Measurements from ENCODE around the gene GAS6.

DNA sequence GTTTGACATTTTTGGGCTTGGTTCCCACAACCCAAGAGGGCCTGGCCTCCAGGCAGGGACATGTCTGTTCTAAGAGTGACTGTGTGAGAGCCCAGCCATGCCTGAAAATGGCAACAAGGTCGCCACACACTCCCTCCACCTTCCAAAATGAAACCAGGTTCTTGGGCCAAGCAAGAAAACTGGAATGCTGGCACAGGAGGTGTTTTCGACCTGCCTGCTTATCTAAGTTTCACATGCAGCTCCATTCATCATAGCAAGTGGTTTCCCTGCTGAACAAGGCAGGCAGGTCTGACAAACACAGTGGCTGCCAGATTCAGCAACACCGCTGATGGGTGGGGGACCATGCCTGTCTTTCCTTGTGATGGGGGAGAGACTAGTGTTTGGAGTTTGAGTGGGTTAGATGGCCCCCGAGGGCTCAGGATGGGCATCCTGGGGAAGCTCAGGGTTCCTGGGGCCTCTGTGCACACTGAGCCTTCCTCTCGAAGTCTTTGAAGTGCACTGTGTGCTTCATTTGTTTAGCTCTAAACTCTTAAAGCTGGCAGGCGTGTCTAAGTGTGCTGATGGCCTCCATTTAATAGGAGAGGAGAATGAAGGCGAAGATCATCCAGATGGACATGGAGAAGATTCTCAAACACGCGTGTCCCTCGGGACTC is 17.9 kb upstream of the GAS6 start:
- TF ChIP-seq POLR2A (IDR thresholded peaks at IDR 0.05) = no peak
- TF ChIP-seq, protein P1, sequence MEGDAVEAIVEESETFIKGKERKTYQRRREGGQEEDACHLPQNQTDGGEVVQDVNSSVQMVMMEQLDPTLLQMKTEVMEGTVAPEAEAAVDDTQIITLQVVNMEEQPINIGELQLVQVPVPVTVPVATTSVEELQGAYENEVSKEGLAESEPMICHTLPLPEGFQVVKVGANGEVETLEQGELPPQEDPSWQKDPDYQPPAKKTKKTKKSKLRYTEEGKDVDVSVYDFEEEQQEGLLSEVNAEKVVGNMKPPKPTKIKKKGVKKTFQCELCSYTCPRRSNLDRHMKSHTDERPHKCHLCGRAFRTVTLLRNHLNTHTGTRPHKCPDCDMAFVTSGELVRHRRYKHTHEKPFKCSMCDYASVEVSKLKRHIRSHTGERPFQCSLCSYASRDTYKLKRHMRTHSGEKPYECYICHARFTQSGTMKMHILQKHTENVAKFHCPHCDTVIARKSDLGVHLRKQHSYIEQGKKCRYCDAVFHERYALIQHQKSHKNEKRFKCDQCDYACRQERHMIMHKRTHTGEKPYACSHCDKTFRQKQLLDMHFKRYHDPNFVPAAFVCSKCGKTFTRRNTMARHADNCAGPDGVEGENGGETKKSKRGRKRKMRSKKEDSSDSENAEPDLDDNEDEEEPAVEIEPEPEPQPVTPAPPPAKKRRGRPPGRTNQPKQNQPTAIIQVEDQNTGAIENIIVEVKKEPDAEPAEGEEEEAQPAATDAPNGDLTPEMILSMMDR (IDR thresholded peaks at IDR 0.05) = no peak
